Caco-2 (cell line): ENCODE results near the gene TTLL11. TPM values are rescaled to one million over a fixed set of nuclear protein-coding genes. Genes with fewer than 3 reads are reported as not detected.

Source experiments
- BruUV-seq: library from RNA; stranded (reverse); fragments of 400-500 nt; replicated peaks from 2 replicates; lab custom pipeline; 2021; lab: Mats Ljungman, UMichigan
- CTCF ChIA-PET: fragments of 300-600 bp; sonication (Branson Sonifier 250); formaldehyde crosslinking; loops from one replicate; lab custom pipeline; 2022; ENCODE audit warnings: antibody characterized with exemption; lab: Charles Lee
- POLR2A ChIA-PET: fragments of 300-600 bp; sonication (Branson Sonifier 250); formaldehyde crosslinking; loops from one replicate; lab custom pipeline; 2022; ENCODE audit warnings: antibody characterized with exemption; lab: Charles Lee
- DNase-seq, 2 experiments: peaks; one replicate each; pipeline versions ENCODE4 v3.0.0 to v3.0.0-alpha.2; 2020 to 2022
- H3K27me3 ChIP-seq: replicated peaks from 2 replicates; pipeline ENCODE4 v1.6.0; 2011; ENCODE audit warnings: low read length; ENCODE audit not compliant: control insufficient read depth, insufficient read depth
- H3K36me3 ChIP-seq: 2 replicates; pipeline ENCODE4 v1.5.1; 2011; ENCODE audit warnings: low read length; ENCODE audit not compliant: control insufficient read depth, insufficient read depth
- H3K4me1 ChIP-seq: fragments of 250-450 bp; sonication (Bioruptor Pico); 2 replicates; pipeline ENCODE4 v1.5.1; 2020; ENCODE audit warnings: mild to moderate bottlenecking
- H3K4me3 ChIP-seq: 2 replicates; pipeline ENCODE4 v1.5.1; 2011; ENCODE audit warnings: low read depth, mild to moderate bottlenecking, control low read depth, low read length
- H3K9me3 ChIP-seq: fragments of 250-450 bp; sonication (Bioruptor Pico); 2 replicates; pipeline ENCODE4 v1.5.1; 2020; ENCODE audit warnings: mild to moderate bottlenecking, moderate library complexity
- H3K27ac Mint-ChIP-seq: one replicate; pipeline ENCODE4 v1.8.0; 2022; ENCODE audit warnings: mixed read lengths; ENCODE audit not compliant: unreplicated experiment
- H3K27me3 Mint-ChIP-seq: one replicate; pipeline ENCODE4 v1.8.0; 2022; ENCODE audit warnings: mixed read lengths; ENCODE audit not compliant: insufficient read depth, unreplicated experiment
- H3K36me3 Mint-ChIP-seq: one replicate; pipeline ENCODE4 v1.8.0; 2022; ENCODE audit warnings: mild to moderate bottlenecking, mixed read lengths; ENCODE audit not compliant: insufficient read depth, unreplicated experiment
- H3K4me1 Mint-ChIP-seq: one replicate; pipeline ENCODE4 v1.8.0; 2022; ENCODE audit warnings: low read depth, mixed read lengths; ENCODE audit not compliant: unreplicated experiment
- H3K4me3 Mint-ChIP-seq: one replicate; pipeline ENCODE4 v1.8.0; 2022; ENCODE audit warnings: mild to moderate bottlenecking, moderate library complexity, mixed read lengths; ENCODE audit not compliant: unreplicated experiment
- H3K9me3 Mint-ChIP-seq: one replicate; pipeline ENCODE4 v1.8.0; 2022; ENCODE audit warnings: mixed read lengths; ENCODE audit not compliant: unreplicated experiment
- CTCF ChIP-seq, 2 experiments: fragments of 200-600 bp in 1 of 2; IDR thresholded peaks; 1 replicate in 1 of 2; 2 replicates in 1 of 2; pipeline versions ENCODE4 v1.5.1 to v1.8.0; 2011 to 2022; ENCODE audit warnings: antibody characterized with exemption in 1 of 2, control low read depth in 1 of 2, inconsistent platforms in 1 of 2, low read depth in 1 of 2, low read length in 1 of 2, mild to moderate bottlenecking in 1 of 2, moderate library complexity in 1 of 2; ENCODE audit not compliant: insufficient read depth in 1 of 2, severe bottlenecking in 1 of 2, unreplicated experiment in 1 of 2
- intact Hi-C: fragments of 100-400 bp; cut with micrococcal nuclease; formaldehyde crosslinking; loops from one replicate; pipeline ENCODE4 v1.10.0; 2022; ENCODE audit not compliant: unreplicated experiment
- total RNA-seq: library from RNA; stranded (reverse); gene quantifications from 2 replicates; pipeline ENCODE4 v1.2.3, GENCODE V29; 2022

TTLL11 gene
- total RNA-seq, 1 experiment from 2014 or later: 4.4 TPM

GRCh38 chr9:121858788-121859187 lies 234.3 kb downstream of the TTLL11 start:
- H3K4me1 ChIP-seq: no peaks in the 10 kb centered on the region
- ChIA-PET POLR2A (no interaction called here), CTCF (interaction anchor here (0.7 to 1.0 kb wide), 2 partner anchors 172 to 243 kb away, joined by 3 to 4 read pairs; no protein-coding TSS in a partner anchor)
- no TSS peak for BruUV-seq
- Mint-ChIP-seq H3K27me3 (no peaks in the 10 kb centered on the region), H3K9me3 (no peaks in the 10 kb centered on the region), H3K36me3 (no peaks in the 10 kb centered on the region), H3K4me1 (no peaks in the 10 kb centered on the region), H3K4me3 (no peak overlapping the region), H3K27ac (no peak overlapping the region)
- no peaks in the 10 kb centered on the region for H3K9me3 ChIP-seq
- no peaks in the 10 kb centered on the region for H3K27me3 ChIP-seq
- TF ChIP-seq CTCF (IDR thresholded peaks at IDR 0.05; ENCODE audit: insufficient read depth in 1 of 2, low read depth in 1 of 2, low read length in 1 of 2, severe bottlenecking in 1 of 2, unreplicated experiment in 1 of 2): no peak
- no peaks in the 10 kb centered on the region for H3K36me3 ChIP-seq
- DNase-seq: no peak
- no peak overlapping the region for H3K4me3 ChIP-seq
- intact Hi-C loops: no loop called here

GRCh38 chr9:121857928-121858327 lies 235.2 kb downstream of the TTLL11 start:
- Histone ChIP-seq H3K9me3 (no peaks in the 10 kb centered on the region), H3K27me3 (no peaks in the 10 kb centered on the region), H3K4me1 (no peaks in the 10 kb centered on the region), H3K36me3 (no peaks in the 10 kb centered on the region), H3K4me3 (no peak overlapping the region)
- no peak for DNase-seq
- no peak for TF ChIP-seq CTCF (IDR thresholded peaks at IDR 0.05; ENCODE audit: insufficient read depth in 1 of 2, low read depth in 1 of 2, low read length in 1 of 2, severe bottlenecking in 1 of 2, unreplicated experiment in 1 of 2)
- no peaks in the 10 kb centered on the region for H3K9me3 Mint-ChIP-seq
- H3K4me3 Mint-ChIP-seq: no peak overlapping the region
- CTCF ChIA-PET: interaction anchor here (0.6 kb wide), 1 partner anchor 144 kb away, joined by 3 read pairs; no protein-coding TSS in a partner anchor
- BruUV-seq: no TSS peak
- POLR2A ChIA-PET: no interaction called here
- intact Hi-C loops: no loop called here
- no peaks in the 10 kb centered on the region for H3K4me1 Mint-ChIP-seq
- H3K36me3 Mint-ChIP-seq: no peaks in the 10 kb centered on the region
- H3K27me3 Mint-ChIP-seq: no peaks in the 10 kb centered on the region
- H3K27ac Mint-ChIP-seq: no peak overlapping the region

GRCh38 chr9:121855476-121855875 lies 237.6 kb downstream of the TTLL11 start:
- H3K36me3 ChIP-seq: no peaks in the 10 kb centered on the region
- H3K27me3 Mint-ChIP-seq: no peaks in the 10 kb centered on the region
- no peaks in the 10 kb centered on the region for H3K36me3 Mint-ChIP-seq
- H3K9me3 ChIP-seq: no peaks in the 10 kb centered on the region
- H3K4me3 Mint-ChIP-seq: no peak overlapping the region
- no peak for DNase-seq
- H3K4me3 ChIP-seq: no peak overlapping the region
- H3K4me1 ChIP-seq: no peaks in the 10 kb centered on the region
- H3K9me3 Mint-ChIP-seq: no peaks in the 10 kb centered on the region
- no peaks in the 10 kb centered on the region for H3K27me3 ChIP-seq
- intact Hi-C loops: no loop called here
- POLR2A ChIA-PET: no interaction called here
- H3K4me1 Mint-ChIP-seq: no peaks in the 10 kb centered on the region
- no peak overlapping the region for H3K27ac Mint-ChIP-seq
- BruUV-seq: no TSS peak
- TF ChIP-seq CTCF (IDR thresholded peaks at IDR 0.05; ENCODE audit: insufficient read depth in 1 of 2, low read depth in 1 of 2, low read length in 1 of 2, severe bottlenecking in 1 of 2, unreplicated experiment in 1 of 2): no peak
- CTCF ChIA-PET: interaction anchor here (0.7 kb wide), 1 partner anchor 245 kb away, joined by 3 read pairs; no protein-coding TSS in a partner anchor
